Fibroblast of upper back skin (primary cell): ENCODE results near the gene PDE8B.

Experiments
- DNase-seq: peaks from one replicate; pipeline ENCODE4 v3.0.0-alpha.2; 2013

The PDE8B gene

DNA sequence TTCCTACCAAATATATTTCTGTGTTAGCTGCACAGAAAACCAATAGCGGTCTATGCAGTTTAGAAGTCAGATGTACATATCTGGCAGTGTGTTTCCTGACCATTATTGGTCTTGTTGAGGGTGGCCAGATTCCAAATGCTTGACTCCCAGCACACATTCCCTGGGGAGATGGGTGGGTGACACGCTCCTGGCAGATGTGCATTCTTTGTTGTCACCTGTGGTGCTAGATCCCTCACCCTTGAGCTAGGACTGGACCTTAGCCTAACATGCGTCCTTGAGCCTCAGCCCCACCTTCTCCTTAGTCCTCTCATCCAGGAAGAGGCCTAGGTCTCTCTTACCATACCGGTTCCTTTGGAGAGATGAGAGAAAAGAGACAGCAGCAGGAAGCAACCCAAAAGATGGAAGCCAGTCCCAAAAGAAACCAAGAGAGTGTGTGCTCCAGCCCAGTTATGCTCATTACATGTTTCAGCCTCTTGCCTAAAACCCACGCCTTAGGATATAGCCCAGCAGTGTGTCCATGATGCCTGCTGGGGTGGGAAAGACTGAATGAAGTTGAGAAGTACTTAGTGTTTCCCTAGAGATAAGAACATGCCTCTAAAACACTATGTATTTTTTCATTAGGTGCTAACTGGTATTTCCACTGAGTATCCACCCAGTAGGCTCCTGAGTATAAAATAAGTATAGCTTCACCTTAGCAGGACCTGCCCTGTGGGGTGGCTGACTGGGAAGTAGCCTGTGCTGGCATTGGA is 116.7 kb downstream of the PDE8B start:
- no peak for DNase-seq

GRCh38 chr5:77328930-77329647 is 118.6 kb downstream of the PDE8B start:
- no peak for DNase-seq

DNA sequence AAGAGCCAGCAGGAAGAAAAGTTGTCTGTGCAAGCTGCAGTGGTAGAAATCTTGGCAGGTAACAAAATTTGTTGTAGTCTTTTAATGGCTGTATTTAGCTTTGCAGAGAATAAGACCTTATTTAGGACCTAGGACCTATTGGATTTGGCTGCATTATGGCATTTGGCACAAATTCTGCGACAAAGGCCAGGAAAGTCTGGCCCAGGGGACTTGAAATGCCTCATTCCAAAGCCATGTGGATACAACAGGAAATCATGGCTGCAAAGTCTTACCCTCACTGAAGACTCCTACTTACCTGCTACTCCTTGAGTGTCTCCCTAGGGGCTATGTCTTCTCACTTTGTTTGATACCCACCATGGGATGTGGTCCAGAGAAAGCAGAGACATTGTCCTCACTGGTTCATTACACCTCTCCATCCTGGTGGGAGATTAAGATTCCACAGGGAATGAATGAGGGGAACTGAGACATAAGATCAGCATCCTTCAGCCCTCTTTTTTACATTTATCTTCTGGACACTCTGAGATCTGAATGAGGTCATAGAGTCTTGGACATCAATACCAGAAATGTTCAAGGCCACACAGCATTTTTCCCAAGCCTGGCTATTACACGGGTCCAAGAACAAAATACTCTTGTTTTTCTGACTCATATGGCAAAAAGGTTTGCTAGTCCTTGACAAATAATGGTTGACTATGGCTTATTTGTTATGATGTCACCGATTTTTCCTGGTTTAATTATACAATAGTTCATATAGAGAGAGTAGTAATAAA is 119.4 kb downstream of the PDE8B start:
- DNase-seq: no peak

DNA sequence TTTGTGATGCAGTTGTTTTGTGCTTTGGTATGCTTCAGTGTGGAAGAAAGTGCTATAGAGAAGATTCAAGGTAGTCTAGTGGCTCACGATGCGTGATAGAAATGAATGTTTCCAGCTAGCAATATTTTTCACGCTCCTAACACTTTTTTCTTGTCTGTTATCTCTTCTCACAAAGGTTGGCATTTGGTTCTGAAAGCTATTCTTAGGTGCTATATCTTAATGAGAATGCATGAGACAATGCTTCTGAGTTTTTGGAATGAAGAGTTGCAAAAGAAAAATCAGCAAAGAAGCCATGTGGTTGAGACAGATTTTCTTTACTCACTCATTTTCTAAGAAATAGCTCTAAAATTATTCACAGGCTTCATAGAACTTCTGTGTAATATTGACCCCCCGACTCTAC is 122.6 kb downstream of the PDE8B start:
- no peak for DNase-seq

- no peak for DNase-seq
Observed at GRCh38 chr5:77333451-77334123, 123.1 kb downstream of the PDE8B start.

DNA sequence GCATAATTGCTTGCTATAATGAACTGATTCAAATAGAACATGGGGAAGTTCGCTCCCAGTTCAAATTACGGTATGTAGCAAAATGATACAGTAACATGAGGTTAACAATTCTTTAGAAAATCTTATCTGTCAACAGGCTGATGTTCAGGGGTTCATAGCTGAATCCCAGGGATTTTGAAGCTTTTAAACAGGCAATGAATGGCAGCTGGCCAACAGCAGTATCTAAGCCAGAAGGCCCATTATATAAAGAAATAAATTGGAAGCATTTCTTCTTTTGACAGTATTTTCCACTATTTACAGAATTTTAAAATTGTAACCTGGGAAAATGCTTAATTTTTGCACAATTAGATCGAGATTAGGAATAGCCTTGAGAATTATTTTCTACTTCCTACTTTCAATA is 126.8 kb downstream of the PDE8B start:
- DNase-seq: no peak

- peak; percentile 9 for DNase-seq
Observed at GRCh38 chr5:77337686-77338085, 127.2 kb downstream of the PDE8B start.

DNA sequence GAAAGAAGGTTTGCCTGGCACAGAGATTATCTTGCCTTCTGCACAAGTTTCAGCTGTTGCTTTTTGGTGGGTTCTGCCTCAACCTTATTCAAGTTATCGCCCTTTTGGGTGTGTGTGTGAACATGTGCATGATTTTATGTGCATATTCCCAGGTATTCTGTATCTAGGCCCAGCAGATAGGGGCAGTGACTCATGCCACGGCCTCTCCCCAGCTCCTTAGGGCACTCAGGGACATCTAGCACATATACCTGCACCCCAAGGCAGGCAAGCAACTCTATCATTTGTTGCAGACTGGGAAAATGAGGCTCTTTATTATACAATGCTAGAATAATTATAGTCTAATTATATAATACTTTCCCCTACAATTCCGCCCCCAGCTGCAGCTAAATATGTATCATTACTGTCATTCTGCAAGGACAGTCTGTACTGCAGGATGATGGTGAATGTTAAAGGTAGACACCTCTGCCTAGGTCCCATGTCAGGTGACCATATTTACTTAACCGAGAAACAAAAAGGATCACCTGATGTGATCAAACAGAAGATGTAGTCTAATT is 128.9 kb downstream of the PDE8B start:
- no peak for DNase-seq

DNA sequence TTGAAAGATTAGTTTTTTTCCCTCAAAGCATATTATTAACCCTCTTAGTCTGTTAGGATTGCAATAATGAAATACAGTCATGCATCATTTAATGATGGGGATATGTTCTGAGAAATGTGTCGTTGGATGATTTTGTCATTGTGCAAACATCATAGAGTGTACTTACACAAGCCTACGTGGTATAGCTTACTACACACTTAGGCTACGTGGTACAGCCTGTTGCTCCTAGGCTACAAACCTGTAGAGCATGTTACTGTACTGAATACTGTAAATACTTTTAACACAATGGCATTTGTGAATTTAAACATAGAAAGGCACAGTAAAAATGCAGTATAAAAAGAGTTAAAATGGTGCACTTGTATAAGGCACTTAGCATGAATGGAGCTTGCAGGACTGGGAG is 132.7 kb downstream of the PDE8B start:
- DNase-seq: no peak

GRCh38 chr5:77347435-77348098 is 137.1 kb downstream of the PDE8B start:
- DNase-seq: no peak

DNA sequence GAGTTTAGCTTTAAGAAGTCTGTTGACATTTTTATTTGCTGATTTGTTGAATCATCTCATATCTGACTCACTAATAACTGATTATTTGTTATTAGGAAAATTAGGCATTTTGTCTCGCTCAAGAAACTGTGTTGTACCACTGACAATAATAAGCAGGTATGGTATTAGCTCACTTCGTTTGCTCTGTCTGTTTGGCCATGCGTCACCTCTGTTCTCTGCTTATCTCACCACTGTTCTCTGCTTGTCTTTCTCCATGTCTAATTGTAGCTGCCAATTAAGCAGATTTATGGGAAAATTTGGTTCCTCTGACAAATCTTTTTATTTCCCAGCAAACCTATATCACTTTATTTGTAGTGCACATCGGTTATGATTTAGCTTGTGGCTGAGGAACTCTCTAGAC is 142.8 kb downstream of the PDE8B start:
- DNase-seq: no peak

- no peak for DNase-seq
Observed at GRCh38 chr5:77354454-77354853, 144.0 kb downstream of the PDE8B start.

DNA sequence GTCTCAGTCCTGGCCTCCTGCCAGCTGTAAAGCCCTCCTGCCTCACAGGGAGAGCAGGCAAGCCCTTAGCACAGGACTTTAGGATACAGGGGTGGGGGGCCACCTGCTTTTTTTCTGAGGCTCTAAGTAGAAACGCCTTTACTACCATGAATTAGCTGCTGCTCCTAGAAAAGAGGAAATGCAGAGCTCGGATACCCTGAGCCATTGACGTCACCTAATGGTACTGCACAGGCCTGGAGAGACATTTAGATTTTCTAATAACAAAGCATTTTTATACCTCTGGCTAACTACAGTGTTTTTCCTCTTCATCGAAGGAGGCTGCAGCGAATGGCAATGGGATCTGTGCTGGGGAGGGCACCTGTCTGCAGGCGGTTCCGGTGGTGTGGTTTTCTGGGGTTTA is 144.6 kb downstream of the PDE8B start:
- DNase-seq: no peak

DNA sequence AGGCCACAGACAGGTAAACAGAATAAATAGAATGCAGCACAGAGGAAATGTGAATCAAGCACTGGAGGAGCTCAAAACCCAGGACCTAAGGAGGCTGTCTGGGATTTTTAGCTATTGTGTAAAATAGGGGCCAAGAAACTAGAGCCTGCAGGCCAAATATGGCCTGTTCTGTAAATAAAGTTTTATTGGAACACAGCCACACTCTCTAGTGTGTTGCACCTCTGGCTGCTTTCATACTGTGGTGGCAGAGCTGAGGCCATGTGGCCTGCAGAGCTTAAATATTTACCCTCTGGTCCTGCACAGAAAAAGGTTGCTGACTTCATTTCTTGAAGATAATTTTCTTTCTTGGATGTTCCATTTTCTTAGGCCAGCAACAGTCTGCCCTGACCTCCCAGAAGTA is 145.3 kb downstream of the PDE8B start:
- DNase-seq: no peak

- DNase-seq: peak; percentile 60
Observed at GRCh38 chr5:77356740-77357139, 146.3 kb downstream of the PDE8B start.

- DNase-seq: peak; percentile 58
Observed at GRCh38 chr5:77358255-77359205, 148.1 kb downstream of the PDE8B start.

- DNase-seq: no peak
Observed at GRCh38 chr5:77359231-77359630, 148.8 kb downstream of the PDE8B start.

DNA sequence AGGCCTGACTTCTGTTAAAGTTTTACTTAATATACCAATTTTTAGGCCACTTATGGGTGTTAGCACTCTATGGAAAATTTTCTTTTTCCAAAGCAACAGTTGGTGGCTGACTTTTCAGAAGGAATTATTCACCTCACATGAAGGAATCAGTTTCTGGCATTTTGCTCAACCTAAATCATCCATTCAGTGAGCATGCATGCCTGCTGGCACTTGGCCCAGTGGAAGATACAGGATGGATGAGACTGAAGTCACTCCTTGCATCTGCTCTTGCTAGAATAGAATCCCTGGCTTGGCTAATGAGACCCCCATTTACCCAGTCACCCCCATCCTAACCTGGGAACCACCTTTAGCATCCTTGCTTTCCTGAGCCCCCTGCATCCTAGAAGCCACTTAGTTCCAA is 149.9 kb downstream of the PDE8B start:
- DNase-seq: peak; percentile 41

- DNase-seq: no peak
Observed at GRCh38 chr5:77360973-77361372, 150.5 kb downstream of the PDE8B start.

DNA sequence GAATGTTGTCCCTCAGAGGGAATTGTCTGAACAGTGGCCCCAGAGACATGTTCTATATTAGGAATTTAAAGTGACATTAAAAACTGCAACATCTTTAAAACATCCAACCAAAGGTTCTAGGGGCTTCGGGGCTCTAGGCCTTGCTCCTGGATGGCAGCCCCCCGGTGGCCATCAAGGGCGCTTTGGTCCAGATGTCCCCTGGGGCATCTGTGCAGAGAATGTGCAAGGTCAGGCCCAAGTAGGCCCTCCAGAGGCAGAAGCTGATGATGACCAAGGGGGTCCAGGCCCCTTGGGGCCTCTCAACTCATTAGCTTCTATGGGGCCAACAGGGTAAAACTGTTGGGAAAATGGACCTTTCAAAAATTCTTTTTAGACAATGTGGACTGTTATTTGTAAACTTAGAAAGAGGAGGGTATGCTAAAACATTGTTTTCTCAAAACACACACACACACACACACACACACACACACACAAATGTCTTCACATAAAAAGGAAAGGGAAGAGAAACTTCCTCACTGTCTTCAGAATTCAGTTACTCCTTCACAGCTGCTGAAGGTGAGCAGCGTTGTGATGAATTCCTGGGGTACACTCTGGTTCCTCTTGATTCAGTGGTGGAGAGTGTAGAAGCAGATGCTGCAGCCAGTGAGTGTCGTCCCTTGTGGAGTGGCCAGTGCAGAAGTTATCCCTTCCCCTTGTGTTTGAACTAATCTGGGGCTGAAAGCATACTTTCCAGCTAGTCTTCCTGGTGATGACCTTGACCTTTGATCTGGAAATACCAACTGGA is 156.4 kb downstream of the PDE8B start:
- DNase-seq: no peak
